ENCODE results near the gene PTPRF.

PTPRF gene

GRCh38 chr1:43582162-43582566, 51.5 kb downstream of the PTPRF start:
- DNase-seq (ENCODE audit: low spot score), result peak; percentile 95

GRCh38 chr1:43583058-43583457, 52.4 kb downstream of the PTPRF start:
- no peak for DNase-seq (ENCODE audit: low spot score)

DNA sequence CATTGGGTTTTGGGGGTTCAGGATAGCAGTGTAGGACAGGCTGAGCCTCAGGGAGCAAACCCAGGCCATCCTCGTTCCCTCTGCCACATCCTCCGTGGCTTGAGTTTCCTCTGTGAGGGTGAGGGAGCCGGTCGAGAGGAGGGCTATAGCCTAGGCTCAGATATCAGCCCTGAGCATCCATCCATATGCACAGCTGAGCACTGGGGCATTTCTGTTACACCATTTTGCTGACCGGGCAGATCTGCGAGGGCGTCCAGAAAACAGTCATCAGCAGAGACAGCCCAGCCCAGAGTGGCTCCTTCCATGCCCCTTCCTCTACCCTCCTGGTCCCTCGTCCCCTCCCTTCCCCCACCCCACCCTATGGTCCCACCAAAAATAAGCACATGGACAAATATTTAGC, 53.5 kb downstream of the PTPRF start:
- DNase-seq (ENCODE audit: low spot score), result no peak

GRCh38 chr1:43585557-43585956, 54.9 kb downstream of the PTPRF start:
- no peak for DNase-seq (ENCODE audit: low spot score)

- no peak for DNase-seq (ENCODE audit: low spot score)
These were observed 55.6 kb downstream of the PTPRF start for GRCh38 chr1:43586136-43586731.

GRCh38 chr1:43587001-43587400, 56.3 kb downstream of the PTPRF start:
- DNase-seq (ENCODE audit: low spot score), result no peak

DNA sequence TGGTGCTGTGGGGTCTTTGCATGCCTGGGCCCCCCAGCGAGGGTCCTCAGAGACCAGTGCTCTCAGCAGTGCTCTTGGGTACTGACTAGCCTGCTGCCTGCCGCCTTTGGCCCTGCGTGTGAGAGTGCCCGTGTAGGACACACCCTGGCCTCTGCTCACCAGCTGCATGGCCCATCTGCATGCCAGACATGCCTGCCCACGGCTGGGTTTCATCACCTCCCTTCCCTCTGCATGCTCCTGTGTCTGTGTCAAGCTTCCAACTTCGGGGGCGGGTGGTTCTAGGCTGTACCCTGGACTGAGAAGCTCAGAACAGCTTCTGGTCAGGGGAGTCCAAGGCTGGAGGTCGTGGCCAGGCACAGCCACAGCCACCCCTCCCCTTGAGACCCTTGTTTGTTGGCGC, 56.9 kb downstream of the PTPRF start:
- DNase-seq (ENCODE audit: low spot score), result peak; percentile 81

GRCh38 chr1:43588592-43588991, 57.9 kb downstream of the PTPRF start:
- no peak for DNase-seq (ENCODE audit: low spot score)

DNA sequence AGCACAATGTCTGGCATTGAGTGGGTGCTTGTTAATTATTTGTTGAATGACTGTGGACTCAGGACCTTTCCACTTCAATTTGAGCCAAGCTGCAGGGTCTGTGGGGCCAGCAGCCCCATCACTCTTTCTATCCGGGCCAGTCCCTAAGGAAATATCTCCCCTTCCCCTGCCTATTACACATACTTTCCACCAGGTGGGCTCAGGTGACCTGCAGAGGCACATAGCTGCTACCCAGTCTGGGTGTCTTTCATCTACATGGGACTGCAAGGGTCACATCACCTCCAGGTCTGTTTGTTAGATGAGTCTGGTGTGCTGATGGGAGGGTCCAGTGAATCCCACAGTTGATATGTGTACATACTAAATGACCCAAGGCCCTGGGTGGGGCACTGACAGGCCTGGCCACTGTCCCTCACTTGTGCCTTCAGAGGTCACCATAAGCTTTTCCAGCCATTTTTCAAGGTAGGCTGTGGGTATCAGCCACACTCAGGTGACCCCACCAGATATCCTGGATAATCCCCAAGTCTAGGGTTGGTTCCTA, 59.8 kb downstream of the PTPRF start:
- no peak for DNase-seq (ENCODE audit: low spot score)

- DNase-seq (ENCODE audit: low spot score), result no peak
These were observed 60.5 kb downstream of the PTPRF start for GRCh38 chr1:43591181-43591580.

- DNase-seq (ENCODE audit: low spot score), result no peak
These were observed 61.5 kb downstream of the PTPRF start for GRCh38 chr1:43592051-43592665.

- DNase-seq (ENCODE audit: low spot score), result no peak
These were observed 62.4 kb downstream of the PTPRF start for GRCh38 chr1:43592974-43593683.

DNA sequence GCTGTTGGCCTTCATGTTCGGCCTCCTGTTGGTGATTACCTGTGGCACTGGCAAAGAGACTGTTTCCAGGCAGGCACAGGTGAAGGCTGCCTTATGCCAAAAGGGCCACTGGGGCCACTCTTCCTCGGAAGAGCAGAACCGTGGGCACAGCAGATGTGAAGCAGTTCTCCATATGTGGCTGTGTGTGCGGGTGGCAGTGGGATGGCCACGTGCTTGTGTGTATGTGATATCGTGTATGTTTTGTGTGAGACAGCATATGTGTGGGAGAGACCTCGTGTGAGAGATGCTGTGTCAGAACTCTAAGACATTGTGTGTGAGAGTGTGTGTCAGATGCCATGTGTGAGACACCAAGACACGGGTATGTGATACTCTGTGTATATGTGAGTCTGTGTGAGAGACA, 65.9 kb downstream of the PTPRF start:
- DNase-seq (ENCODE audit: low spot score), result no peak

GRCh38 chr1:43597028-43597427, 66.3 kb downstream of the PTPRF start:
- no peak for DNase-seq (ENCODE audit: low spot score)

- no peak for DNase-seq (ENCODE audit: low spot score)
These were observed 67.0 kb downstream of the PTPRF start for GRCh38 chr1:43597721-43598120.

GRCh38 chr1:43598622-43599021, 67.9 kb downstream of the PTPRF start:
- DNase-seq (ENCODE audit: low spot score), result no peak

DNA sequence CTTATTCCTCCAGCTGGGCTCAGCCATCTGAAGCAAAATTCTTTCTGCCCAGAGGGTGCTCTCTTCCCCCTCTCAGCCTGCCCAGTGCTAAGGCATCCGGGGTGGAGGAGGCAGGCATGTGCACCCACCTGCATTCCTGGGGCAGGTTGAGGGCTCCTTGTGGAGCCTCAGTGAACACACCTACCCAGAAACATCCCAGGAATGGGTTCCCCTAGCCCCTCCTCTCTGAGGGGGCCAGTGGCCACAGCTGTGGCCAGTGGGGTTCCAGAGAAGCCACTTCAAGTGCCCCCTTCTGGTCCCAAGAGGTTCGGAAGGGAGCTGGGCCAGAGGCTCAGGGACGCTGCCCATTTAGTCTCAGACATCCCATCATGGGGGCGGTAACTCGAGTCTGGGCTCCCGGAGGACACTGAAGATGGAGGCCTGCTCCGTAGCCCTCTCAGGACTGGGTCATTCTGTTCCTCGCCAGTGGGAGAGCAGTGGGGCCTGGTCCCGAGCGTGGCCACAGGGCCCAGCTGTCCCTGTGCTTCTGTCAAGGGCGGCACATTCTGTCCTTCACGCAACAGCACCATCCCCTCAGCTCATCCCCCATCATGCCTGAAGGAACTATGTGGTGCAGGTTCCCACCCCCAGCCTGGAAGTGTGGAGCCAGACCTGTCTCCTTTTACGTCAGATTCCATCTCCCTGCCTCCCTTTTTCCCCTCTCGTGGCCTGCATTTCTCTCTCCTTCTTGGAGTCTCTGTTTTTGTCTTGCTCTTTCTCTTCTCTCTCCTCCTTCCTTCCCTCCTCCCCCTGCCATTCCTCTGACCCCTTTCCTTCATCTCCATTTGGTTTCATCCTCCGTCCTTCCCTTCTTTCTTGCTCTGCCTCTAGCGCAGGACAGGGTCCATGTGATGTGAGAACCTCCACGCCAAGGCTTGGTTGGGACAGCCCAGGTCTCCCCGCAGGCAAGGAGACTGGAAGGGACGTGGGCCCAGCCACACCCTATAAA, 69.6 kb downstream of the PTPRF start:
- no peak for DNase-seq (ENCODE audit: low spot score)

GRCh38 chr1:43602990-43603389, 72.3 kb downstream of the PTPRF start:
- no peak for DNase-seq (ENCODE audit: low spot score)

DNA sequence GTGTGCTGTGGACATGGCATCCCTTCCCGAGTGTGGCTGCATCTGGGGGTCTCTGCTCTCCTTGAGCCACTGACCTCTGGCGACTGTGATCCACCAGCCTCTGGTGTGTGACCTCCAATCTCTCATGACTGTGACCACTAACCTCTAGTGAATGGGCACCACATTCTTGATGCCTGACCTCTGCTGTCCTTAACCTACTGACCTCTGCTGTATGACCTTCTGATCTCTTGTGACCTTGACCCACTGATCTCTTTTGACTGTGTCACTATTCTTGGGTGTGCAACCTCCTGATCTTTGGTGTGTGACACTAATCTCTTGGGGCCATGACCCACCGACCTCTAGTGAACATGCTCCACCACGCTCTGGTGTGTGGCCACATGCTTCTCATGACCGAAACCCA, 73.5 kb downstream of the PTPRF start:
- DNase-seq (ENCODE audit: low spot score), result no peak

GRCh38 chr1:43605157-43605556, 74.5 kb downstream of the PTPRF start:
- no peak for DNase-seq (ENCODE audit: low spot score)

GRCh38 chr1:43605766-43606165, 75.1 kb downstream of the PTPRF start:
- DNase-seq (ENCODE audit: low spot score), result no peak

DNA sequence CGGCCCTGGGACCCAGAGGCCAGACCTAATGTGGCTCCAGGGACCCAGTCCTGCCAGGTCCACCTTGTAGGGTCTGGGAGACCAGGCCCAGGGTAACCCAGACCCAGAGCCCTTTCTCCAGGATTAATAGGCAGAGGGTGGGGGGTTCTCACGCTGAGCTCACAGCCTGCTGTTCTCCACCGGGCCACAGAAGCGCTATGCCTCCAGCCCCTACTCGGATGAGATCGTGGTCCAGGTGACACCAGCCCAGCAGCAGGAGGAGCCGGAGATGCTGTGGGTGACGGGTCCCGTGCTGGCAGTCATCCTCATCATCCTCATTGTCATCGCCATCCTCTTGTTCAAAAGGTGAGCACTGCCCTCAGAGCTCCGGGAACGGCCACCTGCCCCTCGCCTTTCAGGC, 75.9 kb downstream of the PTPRF start:
- DNase-seq (ENCODE audit: low spot score), result no peak
